MG63 (cell line): Measurements from ENCODE around the gene GNB1. TPM values are rescaled to one million over a fixed set of nuclear protein-coding genes. Genes with fewer than 3 reads are reported as not detected.
"Not testable (repeated sequence)": the region's sequence is repeated elsewhere in the genome, so short reads cannot be mapped to it uniquely, and the experiment has no call there.

ENCODE experiments used
- DNase-seq: peaks from one replicate; pipeline ENCODE4 v3.0.0-alpha.2; 2020
- H3K27me3 ChIP-seq: fragments of 250-450 bp; sonication (Bioruptor Pico); 2 replicates; pipeline ENCODE4 v1.5.1; 2020; ENCODE audit warnings: mild to moderate bottlenecking, moderate library complexity
- H3K36me3 ChIP-seq: fragments of 250-450 bp; sonication (Bioruptor Pico); 2 replicates; pipeline ENCODE4 v1.5.1; 2020; ENCODE audit warnings: mild to moderate bottlenecking, moderate library complexity
- H3K4me3 ChIP-seq: fragments of 250-450 bp; sonication (Bioruptor Pico); 2 replicates; pipeline ENCODE4 v1.5.1; 2020; ENCODE audit warnings: mild to moderate bottlenecking, moderate library complexity
- H3K9me3 ChIP-seq: fragments of 250-450 bp; sonication (Bioruptor Pico); 2 replicates; pipeline ENCODE4 v1.5.1; 2020; ENCODE audit warnings: mild to moderate bottlenecking, moderate library complexity
- total RNA-seq: library from RNA; depleted of rRNA; stranded (reverse); fragments of >200 nt; shearing (Covaris generic); gene quantifications from 2 replicates; pipeline ENCODE4 v1.2.3, GENCODE V29; 2014; ENCODE audit warnings: low replicate concordance

The GNB1 gene
- total RNA-seq, 1 experiment from 2014 or later, result 327 TPM

DNA sequence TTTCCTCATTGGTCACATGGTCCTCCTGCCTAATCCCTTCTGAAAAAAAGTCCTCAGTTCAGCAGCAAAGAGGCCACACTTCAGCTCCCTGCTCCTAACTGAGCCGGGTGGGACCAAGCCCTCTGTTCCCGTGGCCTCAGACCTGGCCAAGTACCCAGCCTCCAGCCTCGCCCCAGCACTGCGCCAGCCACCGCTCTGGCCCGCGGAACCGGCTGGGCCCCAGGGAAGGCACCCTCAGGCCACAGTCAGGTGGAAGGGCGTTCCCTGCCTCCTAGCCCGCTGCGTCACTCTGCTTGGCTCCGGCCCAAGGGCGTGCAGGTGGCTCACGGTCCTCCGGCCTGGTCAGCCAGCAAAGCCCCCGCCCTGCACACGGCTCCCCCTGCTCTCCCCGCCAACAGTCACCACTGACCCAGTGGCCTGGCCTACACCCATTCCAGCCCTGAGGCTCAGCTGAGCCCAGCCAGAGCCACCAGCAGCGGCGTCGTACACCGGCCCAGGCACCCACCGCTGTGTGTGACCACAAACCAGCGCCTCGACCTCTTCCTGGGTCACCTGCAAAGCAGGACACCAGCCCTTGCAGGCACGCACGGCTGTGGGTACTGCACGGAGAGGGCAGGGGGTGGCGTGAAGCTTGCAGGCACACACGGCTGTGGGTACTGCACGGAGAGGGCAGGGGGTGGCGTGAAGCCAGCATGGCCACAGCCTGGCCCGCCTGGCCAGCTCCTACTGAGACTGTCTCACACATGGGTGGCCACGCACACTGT is 132.0 kb downstream of the GNB1 start:
- H3K27me3 ChIP-seq, result no peaks in the 10 kb centered on the region
- no peak for DNase-seq
- no peak overlapping the region for H3K4me3 ChIP-seq
- H3K9me3 ChIP-seq, result no peaks in the 10 kb centered on the region
- peaks cover 52% of the 10 kb centered on the region for H3K36me3 ChIP-seq

DNA sequence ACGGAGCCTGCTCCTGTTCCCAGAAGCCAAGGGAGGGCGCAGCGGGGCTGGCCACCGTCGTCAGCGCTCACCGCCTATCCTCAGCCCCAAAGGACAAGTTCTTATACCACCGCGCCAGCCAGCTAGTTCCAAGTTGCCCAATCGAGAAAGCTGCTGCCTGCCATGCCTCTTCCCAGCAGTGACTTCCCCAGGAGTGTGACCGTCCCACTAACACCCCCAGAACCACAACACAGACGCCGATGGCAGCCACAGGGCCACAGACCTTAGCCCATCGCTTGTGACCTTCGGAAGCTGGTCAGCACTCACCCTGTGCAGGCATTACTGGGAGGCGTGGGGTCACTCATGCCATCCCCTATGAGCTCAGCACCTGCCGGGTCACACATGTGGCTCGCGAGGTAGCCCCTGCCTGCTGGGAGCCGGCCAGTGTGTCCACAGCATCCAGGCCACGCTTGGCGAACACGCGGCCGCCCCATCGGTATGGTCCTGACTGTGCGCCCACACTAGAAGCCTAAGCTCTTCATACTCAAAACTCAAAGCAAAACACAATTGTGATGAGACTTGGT is 132.7 kb downstream of the GNB1 start:
- H3K9me3 ChIP-seq, result no peaks in the 10 kb centered on the region
- DNase-seq, result no peak
- peaks cover 48% of the 10 kb centered on the region for H3K36me3 ChIP-seq
- no peaks in the 10 kb centered on the region for H3K27me3 ChIP-seq
- no peak overlapping the region for H3K4me3 ChIP-seq

DNA sequence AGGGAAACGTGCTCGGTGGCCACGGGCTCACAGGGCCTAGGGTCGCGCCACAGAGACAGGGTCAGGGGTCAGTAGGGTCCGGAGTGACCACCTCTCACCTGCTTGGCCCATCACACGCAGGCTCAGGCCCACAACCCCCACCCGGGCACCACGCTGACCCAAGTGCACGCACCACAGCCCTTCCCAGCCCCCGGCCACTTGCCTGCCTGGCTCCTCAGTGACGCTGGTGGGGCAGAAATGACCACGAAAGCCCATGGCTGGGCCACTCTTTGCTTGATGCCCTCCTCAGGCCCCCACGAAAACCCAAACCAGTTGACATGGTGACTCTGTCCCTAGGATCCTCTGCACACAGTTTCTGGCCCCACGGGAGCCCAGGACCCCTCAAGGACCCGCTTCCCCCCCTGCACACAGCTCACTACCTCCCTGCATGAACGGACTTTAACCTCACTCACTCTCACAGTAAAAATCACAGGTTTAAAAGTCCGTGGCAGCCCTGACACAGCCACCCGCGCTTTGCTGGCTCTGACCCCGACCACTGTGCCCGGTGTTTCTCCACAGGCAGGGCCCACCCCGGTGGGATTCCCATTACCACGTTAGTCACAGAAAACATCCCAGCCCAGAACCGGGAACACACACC is 133.3 kb downstream of the GNB1 start:
- Histone ChIP-seq H3K4me3 (no peak overlapping the region), H3K9me3 (no peaks in the 10 kb centered on the region), H3K27me3 (no peaks in the 10 kb centered on the region), H3K36me3 (peaks cover 42% of the 10 kb centered on the region)
- DNase-seq, result no peak

DNA sequence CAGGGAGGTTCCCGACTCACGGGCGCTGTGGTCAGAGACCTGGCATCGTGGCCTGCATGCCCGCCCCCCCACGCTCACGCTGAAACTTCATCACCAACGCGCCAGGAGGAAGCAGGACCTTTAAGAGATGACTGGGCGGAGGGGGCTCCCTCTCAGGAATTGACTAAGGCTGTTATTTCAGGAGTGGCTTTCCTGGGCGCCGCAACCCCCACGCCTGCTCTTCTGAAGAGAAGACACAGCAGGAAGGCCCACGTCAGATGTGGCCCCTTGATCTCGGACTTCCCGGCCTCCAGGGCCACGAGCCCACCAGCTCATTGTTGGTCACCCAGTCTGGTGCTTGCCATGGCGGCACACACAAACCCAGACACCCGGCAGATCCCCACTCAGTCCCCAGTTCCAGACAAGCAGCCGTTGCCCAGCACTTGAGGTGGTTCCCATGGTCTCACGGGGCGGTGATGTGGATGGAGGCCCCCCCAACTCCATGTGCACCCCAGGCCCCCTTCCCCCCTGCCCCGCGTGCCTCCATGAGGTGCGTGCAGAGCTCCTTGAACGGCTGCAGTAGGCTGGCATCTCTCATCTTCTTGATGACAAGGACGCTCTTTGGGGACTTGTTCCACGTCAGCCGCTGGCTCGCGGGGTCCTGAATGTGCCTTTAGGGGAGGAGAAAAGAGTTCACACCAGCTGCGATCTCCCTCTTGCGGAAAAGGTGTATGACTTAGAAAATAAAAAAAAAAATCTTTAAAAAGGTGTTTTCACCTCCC is 134.0 kb downstream of the GNB1 start:
- Histone ChIP-seq H3K9me3 (no peaks in the 10 kb centered on the region), H3K36me3 (peaks cover 37% of the 10 kb centered on the region), H3K27me3 (no peaks in the 10 kb centered on the region), H3K4me3 (no peak overlapping the region)
- no peak for DNase-seq

DNA sequence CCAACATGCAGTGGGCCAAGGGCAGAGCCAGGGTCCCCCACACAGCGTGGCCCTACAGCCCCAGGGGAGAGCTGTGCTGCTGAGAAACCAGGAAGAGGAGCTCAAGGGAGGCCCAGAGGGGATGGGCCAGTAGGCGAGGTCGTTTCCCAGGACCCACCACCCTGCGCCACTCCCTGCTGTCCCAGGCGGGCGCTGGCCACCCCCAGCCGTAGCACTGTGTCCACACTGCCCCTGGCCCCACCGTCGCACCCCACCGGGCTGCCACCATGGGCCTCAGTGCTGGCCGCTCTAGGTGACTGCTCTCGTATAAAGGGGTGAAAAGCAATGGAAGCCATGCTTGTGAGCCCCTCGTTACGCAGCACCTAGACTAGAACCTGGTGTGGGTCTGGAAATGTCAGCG is 135.0 kb downstream of the GNB1 start:
- Histone ChIP-seq H3K9me3 (no peaks in the 10 kb centered on the region), H3K27me3 (no peaks in the 10 kb centered on the region), H3K4me3 (no peak overlapping the region), H3K36me3 (peaks cover 28% of the 10 kb centered on the region)
- DNase-seq, result no peak

DNA sequence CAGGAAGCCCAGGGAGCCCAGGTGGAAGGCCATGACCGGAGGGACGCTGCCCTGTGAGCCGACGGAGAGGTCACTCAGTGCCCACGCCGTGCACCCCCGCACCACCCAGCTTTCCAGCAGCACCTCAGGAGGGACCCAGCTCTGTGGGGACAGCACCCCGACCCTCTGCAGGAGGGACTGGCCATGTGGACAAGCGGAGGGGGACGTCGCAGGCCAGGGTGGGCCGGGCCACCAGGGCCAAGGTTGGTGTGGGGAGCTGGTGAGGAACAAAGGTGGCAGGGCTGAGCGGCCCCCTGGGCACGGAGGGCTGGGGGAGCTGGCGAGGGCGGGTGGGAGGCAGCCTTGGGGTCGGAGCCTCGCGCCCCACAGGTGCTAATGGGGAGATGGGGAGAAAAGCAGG is 135.5 kb downstream of the GNB1 start:
- DNase-seq, result no peak
- peaks cover 24% of the 10 kb centered on the region for H3K36me3 ChIP-seq
- no peak overlapping the region for H3K4me3 ChIP-seq
- H3K9me3 ChIP-seq, result no peaks in the 10 kb centered on the region
- H3K27me3 ChIP-seq, result no peaks in the 10 kb centered on the region

DNA sequence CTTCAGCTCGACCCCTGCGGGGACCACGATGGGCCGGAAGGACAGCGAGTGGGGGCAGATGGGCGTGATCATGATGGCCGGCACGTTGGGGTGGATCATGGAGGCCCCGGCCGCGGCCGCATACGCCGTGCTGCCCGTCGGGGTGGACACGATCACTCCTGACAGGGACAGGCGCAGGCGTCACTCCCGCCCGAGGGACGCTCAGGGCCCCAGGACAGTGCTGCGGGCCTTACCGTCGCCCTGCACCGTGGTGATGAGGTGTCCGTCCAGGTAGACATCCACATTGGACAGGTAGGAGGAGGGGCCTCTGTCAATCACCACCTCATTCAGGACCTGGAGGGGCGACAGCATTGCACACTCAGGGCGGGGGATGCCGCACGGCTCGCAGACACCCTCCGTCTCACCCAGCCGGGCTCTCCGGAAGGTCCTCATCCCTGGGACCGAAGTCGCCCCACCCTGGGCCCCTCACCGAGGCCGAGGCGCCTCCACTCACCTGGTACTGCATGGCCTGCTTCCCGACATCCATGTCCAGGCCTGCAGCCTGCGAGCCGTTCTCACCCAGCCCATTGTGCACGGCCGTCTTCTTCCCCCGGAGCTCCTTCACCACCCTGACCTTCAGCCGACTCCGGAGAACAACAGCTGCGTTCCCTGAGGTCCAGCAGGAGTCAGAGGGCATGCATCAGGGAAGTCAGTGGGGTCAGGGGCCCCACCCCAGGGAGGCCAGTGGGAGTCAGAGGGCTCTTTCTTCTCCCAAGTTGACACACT is 136.7 kb downstream of the GNB1 start:
- Histone ChIP-seq H3K9me3 (no peaks in the 10 kb centered on the region), H3K4me3 (no peak overlapping the region)
- no peak for DNase-seq

DNA sequence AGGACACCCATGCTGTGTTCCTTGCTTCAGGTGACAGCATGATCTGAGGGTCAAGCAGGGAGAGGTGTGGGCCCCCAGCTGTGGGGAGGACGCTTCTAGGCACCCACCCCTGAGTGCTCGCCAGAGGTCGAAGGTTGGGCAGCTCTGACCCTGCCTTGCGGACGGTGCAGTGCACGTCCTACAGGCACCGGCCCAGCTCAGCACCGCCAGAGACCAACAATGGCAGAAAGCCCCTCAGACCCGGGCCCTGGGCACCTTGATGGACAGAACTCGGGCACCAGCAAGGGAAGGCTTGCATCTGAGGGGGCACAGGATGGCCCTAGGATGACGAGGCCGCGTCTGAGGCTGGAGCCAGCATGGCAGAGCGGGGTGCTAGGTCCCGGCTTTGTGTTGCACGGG is 137.3 kb downstream of the GNB1 start:
- H3K36me3 ChIP-seq, result peaks cover 23% of the 10 kb centered on the region
- DNase-seq, result no peak
- H3K27me3 ChIP-seq, result no peaks in the 10 kb centered on the region
- no peaks in the 10 kb centered on the region for H3K9me3 ChIP-seq
- H3K4me3 ChIP-seq, result no peak overlapping the region

More for the DNA sequence above, 136.7 kb downstream of the GNB1 start:
- peaks cover 23% of the 10 kb centered on the region for H3K36me3 ChIP-seq
- no peaks in the 10 kb centered on the region for H3K27me3 ChIP-seq

DNA sequence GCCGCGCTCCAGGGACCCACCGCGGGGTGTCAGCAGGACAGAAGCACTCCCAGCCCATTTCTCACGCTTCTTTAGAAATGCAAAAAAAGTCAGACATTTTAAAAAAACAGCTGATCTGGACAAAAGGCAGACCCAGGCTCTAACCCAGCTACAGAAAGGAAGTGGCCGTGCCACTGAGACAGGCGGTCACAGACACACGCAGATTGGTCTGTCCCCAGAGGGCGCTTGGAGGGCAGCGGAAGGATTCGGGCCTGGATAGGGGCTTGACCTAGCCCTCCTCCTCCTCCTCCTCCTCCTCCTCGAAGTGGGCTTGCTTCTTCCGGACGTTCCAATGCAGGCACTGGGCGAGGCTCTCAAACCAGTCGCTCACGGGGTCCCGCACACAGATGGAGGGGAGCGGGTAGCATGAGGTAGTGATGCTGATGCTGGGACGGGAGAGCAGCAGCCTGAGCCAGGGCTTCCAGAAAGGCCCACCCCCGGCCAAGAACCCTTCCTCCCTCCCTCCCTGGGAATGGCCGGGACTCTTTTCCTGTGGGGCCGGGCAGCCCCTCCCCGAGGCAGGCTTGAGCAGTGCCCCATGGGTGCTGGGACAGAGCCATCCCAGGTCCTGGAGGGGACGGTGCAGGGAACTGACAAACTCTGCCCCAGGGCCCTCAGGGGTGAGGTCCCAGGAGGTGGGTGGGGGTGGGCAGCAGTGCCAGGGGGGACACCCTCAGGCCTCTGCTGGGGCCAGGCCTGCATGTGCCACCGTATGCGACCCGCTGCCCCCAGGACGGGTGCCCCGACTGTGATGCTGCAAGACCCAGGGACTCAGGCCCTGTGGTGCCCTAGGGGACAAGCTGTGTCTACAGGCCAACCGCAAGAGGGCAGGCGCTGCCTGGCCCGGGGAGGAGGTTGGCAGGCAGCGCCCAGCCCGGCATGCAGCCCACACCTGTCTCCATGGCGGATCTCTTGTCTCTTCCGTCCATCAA is 138.0 kb downstream of the GNB1 start:
- Histone ChIP-seq H3K9me3 (no peaks in the 10 kb centered on the region), H3K4me3 (no peak overlapping the region), H3K36me3 (peaks cover 20% of the 10 kb centered on the region), H3K27me3 (no peaks in the 10 kb centered on the region)
- DNase-seq, result no peak

DNA sequence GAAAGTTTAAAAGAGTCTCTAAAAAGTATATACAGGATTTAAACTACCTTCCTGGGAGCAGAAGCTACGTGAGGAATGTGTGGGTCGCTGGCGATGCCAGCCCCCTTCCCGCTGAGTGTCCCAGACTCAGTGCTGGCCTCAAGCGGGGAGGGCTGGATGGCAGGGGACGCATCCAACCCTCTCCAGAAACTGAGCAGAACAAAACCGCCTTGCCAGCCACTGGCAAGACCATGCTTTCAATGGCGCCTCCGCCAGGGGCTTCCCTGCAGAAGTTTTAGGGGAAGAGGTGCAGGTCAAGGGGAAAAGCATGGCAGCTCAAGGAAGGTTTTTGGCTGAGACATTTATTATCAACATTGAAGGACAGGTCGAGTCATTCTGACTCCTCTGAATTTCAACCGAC is 138.7 kb downstream of the GNB1 start:
- DNase-seq, result no peak
- no peak overlapping the region for H3K4me3 ChIP-seq
- H3K9me3 ChIP-seq, result no peaks in the 10 kb centered on the region
- no peaks in the 10 kb centered on the region for H3K27me3 ChIP-seq
- H3K36me3 ChIP-seq, result peaks cover 20% of the 10 kb centered on the region

DNA sequence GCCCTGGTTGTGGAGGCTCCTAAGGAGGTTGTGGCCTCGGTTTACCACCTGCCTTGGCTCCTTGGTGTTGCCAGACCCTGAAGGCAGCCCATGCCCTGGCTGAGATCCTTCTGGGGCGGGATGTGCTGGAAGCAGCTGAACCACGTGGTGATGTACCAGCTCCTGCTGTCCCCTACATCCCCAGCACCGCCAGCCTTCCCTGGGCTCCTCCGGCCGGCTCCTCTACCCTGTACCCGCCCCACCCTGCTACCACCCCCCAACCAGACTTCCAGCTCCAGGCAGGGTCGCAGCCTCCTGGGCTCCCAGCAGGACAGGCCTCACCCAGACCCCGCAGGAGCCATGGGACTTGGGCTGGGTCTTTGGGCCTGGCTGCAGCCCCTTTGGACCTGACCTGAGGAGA is 140.9 kb downstream of the GNB1 start:
- H3K27me3 ChIP-seq, result not testable (repeated sequence)

DNA sequence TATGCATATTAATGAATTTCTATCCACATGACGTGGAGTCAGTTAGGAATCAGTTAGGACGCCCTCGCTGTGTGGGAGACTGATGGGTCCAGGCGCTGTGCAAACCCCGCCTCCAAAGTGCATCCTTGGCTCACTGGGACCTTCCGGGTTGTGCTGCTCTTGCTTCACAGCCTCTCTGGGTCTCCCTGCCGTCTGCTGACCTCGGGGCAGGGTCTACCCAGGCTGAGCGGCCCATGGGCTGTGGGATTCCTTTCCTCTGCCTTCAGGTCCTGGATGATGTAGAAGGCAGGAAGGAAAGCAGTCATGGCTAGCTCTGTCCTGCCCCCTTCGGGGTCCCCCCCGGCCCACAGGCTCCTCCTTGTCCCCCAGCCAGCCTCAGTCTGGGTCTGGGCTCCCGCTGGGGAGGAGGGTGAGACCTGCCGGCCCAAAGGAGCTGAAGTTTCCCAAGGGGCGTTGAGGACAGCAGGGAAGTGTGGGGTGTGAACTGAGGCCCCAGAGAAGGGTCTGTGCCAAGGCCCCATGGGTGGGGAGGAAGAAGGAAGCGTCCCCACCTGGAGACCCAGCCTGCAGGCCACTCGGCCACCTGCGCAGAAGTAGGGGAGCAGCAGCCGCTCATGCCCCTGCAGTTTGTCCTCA is 142.1 kb downstream of the GNB1 start:
- no peak for DNase-seq
- Histone ChIP-seq H3K36me3 (no peaks in the 10 kb centered on the region; the same call in none of the 2 replicates), H3K27me3 (no peaks in the 10 kb centered on the region), H3K4me3 (no peak overlapping the region), H3K9me3 (no peaks in the 10 kb centered on the region)

More for the DNA sequence above, 140.9 kb downstream of the GNB1 start:
- H3K9me3 ChIP-seq, DNase-seq, H3K4me3 ChIP-seq, H3K36me3 ChIP-seq: not testable (repeated sequence)

DNA sequence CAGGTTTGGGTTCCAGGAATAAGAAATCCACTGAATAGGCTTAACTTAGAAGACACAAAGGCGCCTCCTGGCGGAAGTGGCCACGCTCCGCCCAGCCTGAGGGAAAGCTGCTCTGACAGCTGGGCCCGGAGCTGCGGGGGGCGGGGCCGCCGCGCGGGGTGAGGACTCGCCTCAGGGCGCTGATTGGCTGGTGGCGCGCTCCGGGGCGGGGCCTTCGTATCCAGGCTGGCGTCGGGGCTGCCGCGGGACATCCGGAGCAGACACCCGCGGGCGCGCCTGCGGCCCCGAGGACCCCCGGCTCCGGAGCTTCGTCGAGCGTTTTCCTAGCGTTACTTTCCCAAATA is 144.3 kb downstream of the GNB1 start:
- H3K36me3 ChIP-seq, H3K9me3 ChIP-seq, H3K27me3 ChIP-seq, DNase-seq, H3K4me3 ChIP-seq: not testable (repeated sequence)

DNA sequence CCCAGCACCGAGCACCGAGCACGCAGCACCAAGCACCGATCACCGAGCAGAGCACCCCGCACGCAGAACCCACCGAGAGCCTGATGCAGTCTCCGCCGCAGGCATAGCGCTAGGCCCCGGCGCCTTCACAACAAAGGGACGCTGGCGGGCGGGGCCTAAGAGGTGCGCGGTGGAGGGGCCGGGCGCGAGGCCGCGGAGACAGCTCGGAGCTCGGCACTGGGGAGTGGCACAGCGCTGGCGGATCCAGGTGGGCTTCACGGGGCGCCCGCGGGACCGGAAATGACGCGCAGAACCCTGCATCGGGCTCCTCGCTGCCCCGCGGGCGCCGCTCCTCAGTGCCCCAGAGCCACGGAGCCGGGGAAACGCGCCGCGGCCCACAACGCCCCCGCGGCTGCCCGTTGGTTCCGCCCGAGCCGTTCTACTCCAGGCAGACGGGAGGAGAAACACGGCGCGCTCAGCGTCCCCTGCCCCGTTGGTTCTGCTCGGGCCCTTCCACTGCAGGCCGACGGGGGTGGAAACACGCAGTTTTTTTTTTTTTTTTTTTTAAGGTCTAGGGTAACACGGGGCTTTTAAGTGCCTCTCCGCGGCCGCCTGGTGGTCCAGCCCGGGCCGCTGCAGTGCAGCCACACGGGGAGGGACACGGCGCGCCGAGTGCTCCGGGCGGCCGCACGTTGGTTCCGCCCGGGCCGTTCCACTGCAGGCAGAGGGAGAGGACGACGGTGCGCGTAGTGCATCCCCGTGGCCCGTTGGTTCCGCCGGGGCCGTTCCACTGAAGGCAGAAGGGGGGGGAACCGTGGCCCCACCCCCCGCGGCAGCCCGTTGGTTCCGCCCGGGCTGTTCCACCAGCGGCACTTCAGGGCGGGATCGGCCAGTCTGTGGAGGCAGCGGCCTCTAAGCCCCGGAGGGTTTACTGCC is 145.0 kb downstream of the GNB1 start:
- H3K36me3 ChIP-seq, H3K9me3 ChIP-seq, H3K27me3 ChIP-seq, H3K4me3 ChIP-seq: not testable (repeated sequence)
- DNase-seq, result peak; percentile 75
